Neural cell (in vitro differentiated cells): ENCODE measurements around the gene FPGS. TPM values are rescaled to one million over a fixed set of nuclear protein-coding genes. Genes with fewer than 3 reads are reported as not detected.

Source experiments
- H2AFZ ChIP-seq: fragments of 200-600, 300-800 bp; sonication (generic), shearing (Covaris generic); 2 replicates; pipeline ENCODE4 v1.6.0; 2014; ENCODE audit warnings: low read depth, mild to moderate bottlenecking, antibody characterized with exemption, low read length, moderate library complexity
- H3F3A ChIP-seq: fragments of 200-600 bp; shearing (Covaris generic); 2 replicates; pipeline ENCODE4 v1.6.1; 2016; ENCODE audit warnings: mild to moderate bottlenecking, moderate library complexity, mixed read lengths, antibody characterized with exemption, low read length; ENCODE audit not compliant: insufficient read depth, poor library complexity, severe bottlenecking
- H3K27ac ChIP-seq: fragments of 200-600, 300-800 bp; sonication (generic), shearing (Covaris generic); 2 replicates; pipeline ENCODE4 v1.5.1; 2014; ENCODE audit warnings: mild to moderate bottlenecking, low read length, moderate library complexity
- H3K27me3 ChIP-seq: fragments of 300-800, 200-600 bp; sonication (generic), shearing (Covaris generic); 2 replicates; pipeline ENCODE4 v1.6.0; 2014; ENCODE audit warnings: mild to moderate bottlenecking, low read depth, low read length, moderate library complexity; ENCODE audit not compliant: insufficient read depth
- H3K36me3 ChIP-seq: fragments of 300-800, 200-600 bp; sonication (generic), shearing (Covaris generic); 2 replicates; pipeline ENCODE4 v1.5.1; 2014; ENCODE audit warnings: mild to moderate bottlenecking, antibody characterized with exemption, low read length, moderate library complexity; ENCODE audit not compliant: insufficient read depth
- H3K4me2 ChIP-seq: fragments of 300-800, 200-600 bp; sonication (generic), shearing (Covaris generic); 2 replicates; pipeline ENCODE4 v1.6.0; 2014; ENCODE audit warnings: mild to moderate bottlenecking, low read length
- H3K4me3 ChIP-seq: fragments of 300-800, 200-600 bp; sonication (generic), shearing (Covaris generic); 2 replicates; pipeline ENCODE4 v1.5.1; 2014; ENCODE audit warnings: mild to moderate bottlenecking, low read length, moderate library complexity
- H3K79me2 ChIP-seq: fragments of 200-600 bp; shearing (Covaris generic); replicated peaks from 2 replicates; pipeline ENCODE4 v1.6.0; 2014; ENCODE audit warnings: mild to moderate bottlenecking, low read length, moderate library complexity; ENCODE audit not compliant: insufficient read depth
- H3K9ac ChIP-seq: fragments of 300-800, 200-600 bp; sonication (generic), shearing (Covaris generic); 2 replicates; pipeline ENCODE4 v1.6.1; 2016; ENCODE audit warnings: mild to moderate bottlenecking, low read length, mixed read lengths
- H3K9me2 ChIP-seq: fragments of 200-600 bp; shearing (Covaris generic); 2 replicates; pipeline ENCODE4 v1.6.1; 2016; ENCODE audit warnings: mild to moderate bottlenecking, low read length, mixed read lengths; ENCODE audit not compliant: insufficient read depth
- H3K9me3 ChIP-seq: fragments of 200-600, 300-800 bp; sonication (generic), shearing (Covaris generic); 2 replicates; pipeline ENCODE4 v1.6.1; 2016; ENCODE audit warnings: mild to moderate bottlenecking, mixed run types, low read length, moderate library complexity, mixed read lengths
- H4K20me1 ChIP-seq: fragments of 200-600 bp; shearing (Covaris generic); 2 replicates; pipeline ENCODE4 v1.6.1; 2016; ENCODE audit warnings: mild to moderate bottlenecking, mixed run types; ENCODE audit not compliant: insufficient read depth
- EP300 ChIP-seq: fragments of 450-650 bp; conservative IDR thresholded peaks from 2 replicates; pipeline ENCODE4 v1.6.1; 2014; ENCODE audit warnings: antibody characterized with exemption, mild to moderate bottlenecking, moderate library complexity; ENCODE audit not compliant: poor library complexity, severe bottlenecking
- EZH2 ChIP-seq: fragments of 200-600, 300-800 bp; shearing (Covaris generic), sonication (generic); IDR thresholded peaks from 2 replicates; pipeline ENCODE4 v1.6.1; 2014; ENCODE audit warnings: antibody characterized with exemption, low read length, borderline replicate concordance, mild to moderate bottlenecking; ENCODE audit not compliant: insufficient read depth, poor library complexity, severe bottlenecking
- MXI1 ChIP-seq: fragments of 450-650 bp; conservative IDR thresholded peaks from 2 replicates; pipeline ENCODE4 v1.6.1; 2014; ENCODE audit warnings: antibody characterized with exemption, mild to moderate bottlenecking; ENCODE audit not compliant: poor library complexity, severe bottlenecking
- POLR2AphosphoS5 ChIP-seq: IDR thresholded peaks from 2 replicates; pipeline ENCODE4 v1.6.1; 2012
- RAD21 ChIP-seq: fragments of 450-650 bp; conservative IDR thresholded peaks from 2 replicates; pipeline ENCODE4 v1.6.1; 2014; ENCODE audit warnings: antibody characterized with exemption, mild to moderate bottlenecking, moderate library complexity
- SMC3 ChIP-seq: fragments of 450-650 bp; conservative IDR thresholded peaks from 2 replicates; pipeline ENCODE4 v1.6.1; 2014; ENCODE audit warnings: antibody characterized with exemption, mild to moderate bottlenecking, moderate library complexity; ENCODE audit not compliant: poor library complexity
- TAF1 ChIP-seq: IDR thresholded peaks from 2 replicates; pipeline ENCODE4 v1.6.1; 2012; ENCODE audit warnings: low read depth
- polyA plus RNA-seq: library from polyadenylated mRNA; depleted of rRNA; stranded (reverse); fragments of >200 nt; gene quantifications from 2 replicates; pipeline ENCODE4 v1.2.3, GENCODE V29; 2014
- TF ChIP-seq, protein P1 (sequence below): IDR thresholded peaks from 2 replicates; pipeline ENCODE4 v1.6.1; 2012; ENCODE audit warnings: borderline replicate concordance
- TF ChIP-seq, protein P2 (sequence below): fragments of 450-650 bp; IDR thresholded peaks from 2 replicates; pipeline ENCODE4 v1.5.1; 2014; ENCODE audit warnings: antibody characterized with exemption, mild to moderate bottlenecking, moderate library complexity; ENCODE audit not compliant: poor library complexity, severe bottlenecking

Gene FPGS
- polyA plus RNA-seq, 1 donor from 2014 or later: 38.4 TPM

GRCh38 chr9:127846443-127847177, 43.9 kb downstream of the FPGS start:
- Histone ChIP-seq H3K36me3 (no peaks in the 10 kb centered on the region), H3K4me3 (no peak overlapping the region), H3K27me3 (no peaks in the 10 kb centered on the region), H3K9me2 (no peaks in the 10 kb centered on the region), H3K79me2 (no peaks in the 10 kb centered on the region), H4K20me1 (no peaks in the 10 kb centered on the region), H3K9ac (no peak overlapping the region), H3K4me2 (no peak overlapping the region), H2AFZ (no peak overlapping the region), H3K9me3 (no peaks in the 10 kb centered on the region), H3F3A (no peaks in the 10 kb centered on the region), H3K27ac (no peak overlapping the region)
- TF ChIP-seq EP300: no peak
- TF ChIP-seq, protein P1, sequence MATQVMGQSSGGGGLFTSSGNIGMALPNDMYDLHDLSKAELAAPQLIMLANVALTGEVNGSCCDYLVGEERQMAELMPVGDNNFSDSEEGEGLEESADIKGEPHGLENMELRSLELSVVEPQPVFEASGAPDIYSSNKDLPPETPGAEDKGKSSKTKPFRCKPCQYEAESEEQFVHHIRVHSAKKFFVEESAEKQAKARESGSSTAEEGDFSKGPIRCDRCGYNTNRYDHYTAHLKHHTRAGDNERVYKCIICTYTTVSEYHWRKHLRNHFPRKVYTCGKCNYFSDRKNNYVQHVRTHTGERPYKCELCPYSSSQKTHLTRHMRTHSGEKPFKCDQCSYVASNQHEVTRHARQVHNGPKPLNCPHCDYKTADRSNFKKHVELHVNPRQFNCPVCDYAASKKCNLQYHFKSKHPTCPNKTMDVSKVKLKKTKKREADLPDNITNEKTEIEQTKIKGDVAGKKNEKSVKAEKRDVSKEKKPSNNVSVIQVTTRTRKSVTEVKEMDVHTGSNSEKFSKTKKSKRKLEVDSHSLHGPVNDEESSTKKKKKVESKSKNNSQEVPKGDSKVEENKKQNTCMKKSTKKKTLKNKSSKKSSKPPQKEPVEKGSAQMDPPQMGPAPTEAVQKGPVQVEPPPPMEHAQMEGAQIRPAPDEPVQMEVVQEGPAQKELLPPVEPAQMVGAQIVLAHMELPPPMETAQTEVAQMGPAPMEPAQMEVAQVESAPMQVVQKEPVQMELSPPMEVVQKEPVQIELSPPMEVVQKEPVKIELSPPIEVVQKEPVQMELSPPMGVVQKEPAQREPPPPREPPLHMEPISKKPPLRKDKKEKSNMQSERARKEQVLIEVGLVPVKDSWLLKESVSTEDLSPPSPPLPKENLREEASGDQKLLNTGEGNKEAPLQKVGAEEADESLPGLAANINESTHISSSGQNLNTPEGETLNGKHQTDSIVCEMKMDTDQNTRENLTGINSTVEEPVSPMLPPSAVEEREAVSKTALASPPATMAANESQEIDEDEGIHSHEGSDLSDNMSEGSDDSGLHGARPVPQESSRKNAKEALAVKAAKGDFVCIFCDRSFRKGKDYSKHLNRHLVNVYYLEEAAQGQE: no peak
- TF ChIP-seq RAD21: no peak

- no peak overlapping the region for H3K4me3 ChIP-seq
- no peaks in the 10 kb centered on the region for H3F3A ChIP-seq
These were observed 44.5 kb downstream of the FPGS start for GRCh38 chr9:127847178-127847510.

More at GRCh38 chr9:127847178-127847510, 44.5 kb downstream of the FPGS start:
- TF ChIP-seq EZH2 (no peak), EP300 (no peak), RAD21 (no peak), SMC3 (no peak), MXI1 (no peak), POLR2AphosphoS5 (no peak), TAF1 (no peak)
- TF ChIP-seq, protein P2, sequence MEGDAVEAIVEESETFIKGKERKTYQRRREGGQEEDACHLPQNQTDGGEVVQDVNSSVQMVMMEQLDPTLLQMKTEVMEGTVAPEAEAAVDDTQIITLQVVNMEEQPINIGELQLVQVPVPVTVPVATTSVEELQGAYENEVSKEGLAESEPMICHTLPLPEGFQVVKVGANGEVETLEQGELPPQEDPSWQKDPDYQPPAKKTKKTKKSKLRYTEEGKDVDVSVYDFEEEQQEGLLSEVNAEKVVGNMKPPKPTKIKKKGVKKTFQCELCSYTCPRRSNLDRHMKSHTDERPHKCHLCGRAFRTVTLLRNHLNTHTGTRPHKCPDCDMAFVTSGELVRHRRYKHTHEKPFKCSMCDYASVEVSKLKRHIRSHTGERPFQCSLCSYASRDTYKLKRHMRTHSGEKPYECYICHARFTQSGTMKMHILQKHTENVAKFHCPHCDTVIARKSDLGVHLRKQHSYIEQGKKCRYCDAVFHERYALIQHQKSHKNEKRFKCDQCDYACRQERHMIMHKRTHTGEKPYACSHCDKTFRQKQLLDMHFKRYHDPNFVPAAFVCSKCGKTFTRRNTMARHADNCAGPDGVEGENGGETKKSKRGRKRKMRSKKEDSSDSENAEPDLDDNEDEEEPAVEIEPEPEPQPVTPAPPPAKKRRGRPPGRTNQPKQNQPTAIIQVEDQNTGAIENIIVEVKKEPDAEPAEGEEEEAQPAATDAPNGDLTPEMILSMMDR: no peak
- TF ChIP-seq, protein P1: no peak
- Histone ChIP-seq H3K9ac (no peak overlapping the region), H3K9me3 (no peaks in the 10 kb centered on the region), H3K4me2 (no peak overlapping the region), H4K20me1 (no peaks in the 10 kb centered on the region), H3K27ac (no peak overlapping the region), H3K79me2 (no peaks in the 10 kb centered on the region), H2AFZ (no peak overlapping the region), H3K27me3 (no peaks in the 10 kb centered on the region), H3K9me2 (no peaks in the 10 kb centered on the region), H3K36me3 (no peaks in the 10 kb centered on the region)
